Measurements from ENCODE around the gene HSPG2.

HSPG2 gene

GRCh38 chr1:21857840-21858670 lies 79.1 kb downstream of the HSPG2 start:
- no peak overlapping the region for H2AK5ac ChIP-seq (ENCODE audit: low read length)
- no peak for DNase-seq
- H3K4ac ChIP-seq (ENCODE audit: low read depth, low read length): no peak overlapping the region
- no CpG with 5 or more reads among the region's 15 CpGs for WGBS (ENCODE audit: extremely low coverage, insufficient coverage, insufficient read length)
- no peak overlapping the region for H4K8ac ChIP-seq (ENCODE audit: low read depth, low read length)
- H3K79me2 ChIP-seq (ENCODE audit: control insufficient read depth, insufficient read depth, low read length, poor library complexity): no peaks in the 10 kb centered on the region
- no peaks in the 10 kb centered on the region for H3K4me1 ChIP-seq (ENCODE audit: control insufficient read depth in 1 of 2, insufficient read depth in 2 of 2, low read length in 2 of 2)
- H3K9me3 ChIP-seq (ENCODE audit: insufficient read depth, low read depth, low read length): peaks cover 9% of the 10 kb centered on the region
- H2BK12ac ChIP-seq (ENCODE audit: low read length): no peak overlapping the region
- H3K18ac ChIP-seq (ENCODE audit: low read length): no peak overlapping the region
- no peak overlapping the region for H2AFZ ChIP-seq (ENCODE audit: insufficient read depth, low read length, poor library complexity)
- no peak overlapping the region for H3K14ac ChIP-seq (ENCODE audit: low read length)
- H3K23ac ChIP-seq (ENCODE audit: low read length): no peak overlapping the region
- no peak overlapping the region for H3K9ac ChIP-seq (ENCODE audit: low read length)
- no peak overlapping the region for H2BK5ac ChIP-seq (ENCODE audit: low read depth, low read length, poor library complexity)
- H3K27me3 ChIP-seq (ENCODE audit: insufficient read depth, low read length): no peaks in the 10 kb centered on the region
- no peak overlapping the region for H2BK120ac ChIP-seq (ENCODE audit: insufficient read depth, low read length, poor library complexity)
- H4K91ac ChIP-seq (ENCODE audit: low read depth, low read length): no peak overlapping the region
- H3K4me3 ChIP-seq (ENCODE audit: low read depth, low read length): no peak overlapping the region
- H3K27ac ChIP-seq (ENCODE audit: low read depth, low read length): no peak overlapping the region
- H4K12ac ChIP-seq (ENCODE audit: low read depth, low read length): no peak overlapping the region
- peaks cover 84 to 88% of the 10 kb centered on the region in 2 experiments for H3K36me3 ChIP-seq (ENCODE audit: control insufficient read depth in 1 of 2, insufficient read depth in 2 of 2, low read length in 2 of 2)
- H3K4me2 ChIP-seq (ENCODE audit: low read length): no peak overlapping the region
- no peaks in the 10 kb centered on the region for H3K79me1 ChIP-seq (ENCODE audit: low read length)

GRCh38 chr1:21857142-21857839 lies 79.8 kb downstream of the HSPG2 start:
- H3K27ac ChIP-seq (ENCODE audit: low read depth, low read length): no peak overlapping the region
- DNase-seq: no peak
- H3K4me2 ChIP-seq (ENCODE audit: low read length): no peak overlapping the region
- WGBS (ENCODE audit: extremely low coverage, insufficient coverage, insufficient read length): no CpG with 5 or more reads among the region's 14 CpGs
- no peaks in the 10 kb centered on the region for H3K27me3 ChIP-seq (ENCODE audit: insufficient read depth, low read length)
- no peak overlapping the region for H4K12ac ChIP-seq (ENCODE audit: low read depth, low read length)
- no peaks in the 10 kb centered on the region for H3K79me1 ChIP-seq (ENCODE audit: low read length)
- no peaks in the 10 kb centered on the region for H3K79me2 ChIP-seq (ENCODE audit: control insufficient read depth, insufficient read depth, low read length, poor library complexity)
- H3K4ac ChIP-seq (ENCODE audit: low read depth, low read length): no peak overlapping the region
- H3K4me1 ChIP-seq (ENCODE audit: control insufficient read depth in 1 of 2, insufficient read depth in 2 of 2, low read length in 2 of 2): no peaks in the 10 kb centered on the region
- peaks cover 91 to 94% of the 10 kb centered on the region in 2 experiments for H3K36me3 ChIP-seq (ENCODE audit: control insufficient read depth in 1 of 2, insufficient read depth in 2 of 2, low read length in 2 of 2)
- H3K4me3 ChIP-seq (ENCODE audit: low read depth, low read length): no peak overlapping the region
- no peak overlapping the region for H2AFZ ChIP-seq (ENCODE audit: insufficient read depth, low read length, poor library complexity)
- H3K14ac ChIP-seq (ENCODE audit: low read length): no peak overlapping the region
- no peak overlapping the region for H2BK12ac ChIP-seq (ENCODE audit: low read length)
- no peak overlapping the region for H4K91ac ChIP-seq (ENCODE audit: low read depth, low read length)
- no peak overlapping the region for H4K8ac ChIP-seq (ENCODE audit: low read depth, low read length)
- H3K23ac ChIP-seq (ENCODE audit: low read length): no peak overlapping the region
- no peak overlapping the region for H2AK5ac ChIP-seq (ENCODE audit: low read length)
- H2BK120ac ChIP-seq (ENCODE audit: insufficient read depth, low read length, poor library complexity): no peak overlapping the region
- no peak overlapping the region for H3K18ac ChIP-seq (ENCODE audit: low read length)
- peaks cover 9% of the 10 kb centered on the region for H3K9me3 ChIP-seq (ENCODE audit: insufficient read depth, low read depth, low read length)
- no peak overlapping the region for H2BK5ac ChIP-seq (ENCODE audit: low read depth, low read length, poor library complexity)
- no peak overlapping the region for H3K9ac ChIP-seq (ENCODE audit: low read length)

- Histone ChIP-seq H3K14ac (ENCODE audit: low read length) (no peak overlapping the region), H2BK5ac (ENCODE audit: low read depth, low read length, poor library complexity) (no peak overlapping the region), H3K4me1 (ENCODE audit: control insufficient read depth in 1 of 2, insufficient read depth in 2 of 2, low read length in 2 of 2) (no peaks in the 10 kb centered on the region), H3K79me2 (ENCODE audit: control insufficient read depth, insufficient read depth, low read length, poor library complexity) (no peaks in the 10 kb centered on the region), H3K4me3 (ENCODE audit: low read depth, low read length) (no peak overlapping the region), H3K9me3 (ENCODE audit: insufficient read depth, low read depth, low read length) (peaks cover 6% of the 10 kb centered on the region), H3K9ac (ENCODE audit: low read length) (no peak overlapping the region), H3K27ac (ENCODE audit: low read depth, low read length) (no peak overlapping the region), H3K4ac (ENCODE audit: low read depth, low read length) (no peak overlapping the region), H2BK12ac (ENCODE audit: low read length) (no peak overlapping the region), H4K8ac (ENCODE audit: low read depth, low read length) (no peak overlapping the region), H3K23ac (ENCODE audit: low read length) (no peak overlapping the region), H4K91ac (ENCODE audit: low read depth, low read length) (no peak overlapping the region), H3K4me2 (ENCODE audit: low read length) (no peak overlapping the region), H4K12ac (ENCODE audit: low read depth, low read length) (no peak overlapping the region), H3K79me1 (ENCODE audit: low read length) (no peaks in the 10 kb centered on the region), H3K36me3 (ENCODE audit: control insufficient read depth in 1 of 2, insufficient read depth in 2 of 2, low read length in 2 of 2) (peaks cover 88 to 89% of the 10 kb centered on the region in 2 experiments), H2AFZ (ENCODE audit: insufficient read depth, low read length, poor library complexity) (no peak overlapping the region), H2BK120ac (ENCODE audit: insufficient read depth, low read length, poor library complexity) (no peak overlapping the region), H2AK5ac (ENCODE audit: low read length) (no peak overlapping the region), H3K18ac (ENCODE audit: low read length) (no peak overlapping the region), H3K27me3 (ENCODE audit: insufficient read depth, low read length) (no peaks in the 10 kb centered on the region)
- no peak for DNase-seq
- no CpG with 5 or more reads among the region's 35 CpGs for WGBS (ENCODE audit: extremely low coverage, insufficient coverage, insufficient read length)
These were observed 81.6 kb downstream of the HSPG2 start for GRCh38 chr1:21855257-21856096.

DNA sequence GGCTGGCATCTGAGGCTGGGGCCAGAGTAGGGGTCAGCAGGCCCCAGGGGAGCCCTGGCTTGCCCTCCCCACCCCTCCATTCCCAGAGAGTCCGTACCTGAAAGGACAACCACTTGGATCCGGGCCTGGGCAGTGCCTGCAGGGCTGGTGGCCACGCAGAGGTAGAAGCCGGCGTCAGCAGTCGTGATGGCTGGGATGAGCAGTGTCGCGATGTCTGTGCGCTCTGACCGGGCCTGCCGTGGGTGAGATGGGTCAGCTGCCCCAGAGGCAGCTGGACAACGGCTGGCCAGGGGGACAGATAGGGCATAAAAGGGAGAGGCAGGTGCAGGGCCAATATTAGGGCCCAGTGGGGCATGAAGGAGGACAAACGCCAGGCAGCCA lies 82.4 kb downstream of the HSPG2 start:
- H4K12ac ChIP-seq (ENCODE audit: low read depth, low read length): no peak overlapping the region
- no peak overlapping the region for H3K4me3 ChIP-seq (ENCODE audit: low read depth, low read length)
- H2BK5ac ChIP-seq (ENCODE audit: low read depth, low read length, poor library complexity): no peak overlapping the region
- no peak overlapping the region for H4K8ac ChIP-seq (ENCODE audit: low read depth, low read length)
- peaks cover 6% of the 10 kb centered on the region for H3K9me3 ChIP-seq (ENCODE audit: insufficient read depth, low read depth, low read length)
- no peaks in the 10 kb centered on the region for H3K27me3 ChIP-seq (ENCODE audit: insufficient read depth, low read length)
- WGBS (ENCODE audit: extremely low coverage, insufficient coverage, insufficient read length): no CpG with 5 or more reads among the region's 13 CpGs
- no peak overlapping the region for H2BK120ac ChIP-seq (ENCODE audit: insufficient read depth, low read length, poor library complexity)
- H3K36me3 ChIP-seq (ENCODE audit: control insufficient read depth in 1 of 2, insufficient read depth in 2 of 2, low read length in 2 of 2): peaks cover 88 to 89% of the 10 kb centered on the region in 2 experiments
- H3K79me1 ChIP-seq (ENCODE audit: low read length): no peaks in the 10 kb centered on the region
- H3K14ac ChIP-seq (ENCODE audit: low read length): no peak overlapping the region
- no peak overlapping the region for H2BK12ac ChIP-seq (ENCODE audit: low read length)
- no peak overlapping the region for H3K9ac ChIP-seq (ENCODE audit: low read length)
- no peak overlapping the region for H3K4me2 ChIP-seq (ENCODE audit: low read length)
- H2AFZ ChIP-seq (ENCODE audit: insufficient read depth, low read length, poor library complexity): no peak overlapping the region
- no peaks in the 10 kb centered on the region for H3K4me1 ChIP-seq (ENCODE audit: control insufficient read depth in 1 of 2, insufficient read depth in 2 of 2, low read length in 2 of 2)
- no peak overlapping the region for H3K18ac ChIP-seq (ENCODE audit: low read length)
- H4K91ac ChIP-seq (ENCODE audit: low read depth, low read length): no peak overlapping the region
- H2AK5ac ChIP-seq (ENCODE audit: low read length): no peak overlapping the region
- no peak for DNase-seq
- H3K79me2 ChIP-seq (ENCODE audit: control insufficient read depth, insufficient read depth, low read length, poor library complexity): no peaks in the 10 kb centered on the region
- H3K27ac ChIP-seq (ENCODE audit: low read depth, low read length): no peak overlapping the region
- no peak overlapping the region for H3K23ac ChIP-seq (ENCODE audit: low read length)
- H3K4ac ChIP-seq (ENCODE audit: low read depth, low read length): no peak overlapping the region

All from trophoblast cell (in vitro differentiated cells and primary cell).